Stimulated activated CD8-positive, alpha-beta memory T cell treated with anti-CD3 and anti-CD28 coated beads, Interleukin-12 subunit alpha, Interleukin-12 subunit beta, amount 100 ng/mL, for 24 hours (primary cell): Measurements from ENCODE around the gene RHOBTB3.
"Not testable (repeated sequence)": the region's sequence is repeated elsewhere in the genome, so short reads cannot be mapped to it uniquely, and the experiment has no call there.

Experiments
- DNase-seq: peaks from one replicate; pipeline ENCODE4 v3.0.0-alpha.2; 2020; ENCODE audit errors: extremely low read depth

RHOBTB3 gene, protein sequence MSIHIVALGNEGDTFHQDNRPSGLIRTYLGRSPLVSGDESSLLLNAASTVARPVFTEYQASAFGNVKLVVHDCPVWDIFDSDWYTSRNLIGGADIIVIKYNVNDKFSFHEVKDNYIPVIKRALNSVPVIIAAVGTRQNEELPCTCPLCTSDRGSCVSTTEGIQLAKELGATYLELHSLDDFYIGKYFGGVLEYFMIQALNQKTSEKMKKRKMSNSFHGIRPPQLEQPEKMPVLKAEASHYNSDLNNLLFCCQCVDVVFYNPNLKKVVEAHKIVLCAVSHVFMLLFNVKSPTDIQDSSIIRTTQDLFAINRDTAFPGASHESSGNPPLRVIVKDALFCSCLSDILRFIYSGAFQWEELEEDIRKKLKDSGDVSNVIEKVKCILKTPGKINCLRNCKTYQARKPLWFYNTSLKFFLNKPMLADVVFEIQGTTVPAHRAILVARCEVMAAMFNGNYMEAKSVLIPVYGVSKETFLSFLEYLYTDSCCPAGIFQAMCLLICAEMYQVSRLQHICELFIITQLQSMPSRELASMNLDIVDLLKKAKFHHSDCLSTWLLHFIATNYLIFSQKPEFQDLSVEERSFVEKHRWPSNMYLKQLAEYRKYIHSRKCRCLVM

DNA sequence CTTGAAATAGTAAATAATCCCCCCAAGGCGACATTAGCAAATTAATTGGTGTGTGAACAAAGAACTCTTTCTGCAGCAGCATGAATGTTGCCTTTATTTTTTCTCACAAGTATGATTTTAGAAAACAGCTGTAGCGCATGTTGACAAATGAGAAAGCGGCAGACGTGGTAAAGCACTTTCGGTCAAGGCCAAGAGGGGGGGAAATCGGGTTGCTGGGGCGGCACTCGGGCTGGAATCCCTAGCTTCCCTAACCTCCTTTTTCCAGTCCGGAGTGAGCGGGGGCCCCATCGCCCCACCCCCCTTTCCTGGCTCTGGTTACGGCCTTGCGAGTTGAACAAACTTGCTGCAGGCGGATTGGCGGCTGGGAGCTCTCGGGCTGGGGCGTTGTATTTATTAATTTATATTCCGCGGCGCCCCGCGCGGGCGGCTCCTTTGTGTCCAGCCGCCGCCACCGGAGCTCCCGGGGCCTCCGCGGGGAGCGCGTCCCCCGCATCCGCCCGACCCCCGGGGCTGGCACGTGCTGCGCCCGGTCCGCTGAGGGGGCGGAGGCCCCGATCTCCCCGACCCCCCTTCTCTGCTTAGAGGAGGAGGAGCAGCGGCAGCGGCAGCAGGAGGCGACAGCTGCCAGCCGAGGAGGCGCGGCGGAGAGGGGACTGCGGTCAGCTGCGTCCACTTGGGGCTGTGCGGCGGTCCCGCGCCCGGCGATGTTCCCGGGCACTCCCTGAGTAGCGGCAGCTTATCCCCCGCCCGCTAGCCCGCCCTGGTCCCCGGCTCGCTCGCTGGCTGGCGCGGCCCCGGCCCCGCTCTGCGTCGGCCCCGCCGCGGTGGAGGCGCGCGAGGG, at the start of gene RHOBTB3:
RHOBTB3 (plus strand) TSS at position 607 of the 841 bp plus-strand sequence. CDS start 347 bp downstream, outside the sequence.
- DNase-seq, result no peak

DNA sequence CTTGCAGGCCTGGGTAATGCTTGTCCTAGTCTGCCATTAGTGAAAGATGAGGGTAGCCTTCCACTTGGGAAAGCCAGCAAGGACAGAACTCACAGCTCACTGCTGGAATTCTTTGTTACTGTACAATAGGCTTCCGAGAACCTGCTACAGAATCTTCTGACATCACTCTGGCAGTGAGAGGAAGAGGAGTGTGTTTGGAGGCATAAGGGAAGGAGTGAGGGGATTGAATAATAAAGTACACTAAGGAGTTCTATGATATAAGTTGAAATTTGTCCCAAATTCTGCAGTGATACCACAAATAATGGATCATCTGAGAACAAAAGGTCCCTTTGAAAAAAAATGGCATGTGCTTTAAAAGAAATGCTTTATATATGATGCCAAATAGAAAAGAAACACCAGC, 48.2 kb upstream of the RHOBTB3 start, which contains the start of gene SPATA9:
SPATA9 (minus strand) TSS at position 101 of the 400 bp plus-strand sequence. CDS start 137 bp downstream, outside the sequence.
- DNase-seq, result no peak

DNA sequence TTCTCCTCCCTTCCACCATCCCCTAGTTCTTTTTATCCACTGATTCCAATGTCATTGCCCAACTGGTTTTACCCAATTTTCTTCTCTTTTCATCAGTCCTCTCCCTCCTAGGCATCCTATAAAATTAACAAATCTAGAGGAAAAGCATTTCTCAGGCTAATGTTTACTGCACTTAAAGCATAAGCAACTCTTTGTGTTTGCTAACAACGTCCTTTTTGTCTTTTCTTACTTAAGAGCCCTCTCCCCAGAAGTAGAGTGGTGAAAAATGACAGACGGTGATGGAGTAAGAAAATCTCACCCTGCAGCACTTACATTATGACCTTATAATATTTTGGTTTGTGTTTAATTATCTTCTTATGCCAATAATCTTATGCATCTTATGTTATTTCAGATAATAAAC, 46.8 kb upstream of the RHOBTB3 start:
- no peak for DNase-seq

DNA sequence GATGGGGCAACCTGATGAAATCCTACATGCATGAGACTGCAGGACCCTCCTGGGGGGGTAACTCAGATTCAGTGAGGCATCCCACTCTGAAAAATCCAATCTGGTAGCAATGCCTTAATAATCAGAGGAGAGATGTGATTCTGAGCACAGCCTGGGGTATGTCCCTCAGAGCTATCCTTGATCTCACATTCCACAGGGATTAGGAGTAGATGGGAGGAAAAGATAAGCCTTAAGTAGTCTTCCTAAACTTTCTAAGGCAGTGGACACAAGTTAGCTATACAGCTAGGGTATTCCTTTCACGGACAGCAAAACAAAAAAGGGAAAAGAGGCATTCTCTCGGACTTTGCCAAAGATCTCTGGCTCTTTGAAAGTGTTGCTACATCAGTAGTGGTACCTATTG, 44.5 kb upstream of the RHOBTB3 start:
- no peak for DNase-seq

DNA sequence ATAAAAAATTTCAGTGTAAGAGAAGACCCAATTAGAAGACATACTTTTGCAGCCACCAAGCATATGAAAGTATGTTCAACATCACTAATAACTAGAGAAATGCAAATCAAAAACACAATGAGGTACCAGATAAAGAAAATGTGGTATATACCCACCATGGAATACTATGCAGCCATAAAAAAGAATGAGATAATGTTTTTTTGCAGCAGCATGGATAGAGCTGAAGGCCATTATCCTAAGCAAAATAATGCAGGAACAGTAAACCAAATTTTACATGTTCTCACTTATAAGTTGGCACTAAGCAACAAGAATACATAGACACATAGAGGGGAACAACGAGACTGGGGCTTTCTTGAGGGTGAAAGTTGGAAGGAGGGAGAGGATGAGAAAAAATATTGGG, 41.5 kb upstream of the RHOBTB3 start:
- DNase-seq, result no peak

DNA sequence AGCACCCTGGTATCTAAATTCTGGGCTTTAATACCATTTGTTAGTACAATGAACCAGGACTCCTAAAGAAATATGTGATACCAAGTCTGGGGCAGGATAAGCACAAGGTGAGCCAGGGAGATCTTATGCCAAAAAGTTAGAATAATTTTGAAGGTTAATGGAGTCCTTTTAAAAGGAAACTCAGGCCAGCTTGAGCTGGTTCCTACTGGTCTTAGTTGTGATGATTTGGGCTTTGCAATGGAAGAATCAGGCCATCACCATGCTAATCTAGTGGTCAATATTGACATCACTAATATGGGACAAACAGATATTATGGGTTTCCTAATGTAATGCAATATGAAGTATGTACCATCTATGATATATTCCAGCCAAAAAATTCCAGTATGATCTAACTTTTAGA, 40.8 kb upstream of the RHOBTB3 start:
- no peak for DNase-seq

DNA sequence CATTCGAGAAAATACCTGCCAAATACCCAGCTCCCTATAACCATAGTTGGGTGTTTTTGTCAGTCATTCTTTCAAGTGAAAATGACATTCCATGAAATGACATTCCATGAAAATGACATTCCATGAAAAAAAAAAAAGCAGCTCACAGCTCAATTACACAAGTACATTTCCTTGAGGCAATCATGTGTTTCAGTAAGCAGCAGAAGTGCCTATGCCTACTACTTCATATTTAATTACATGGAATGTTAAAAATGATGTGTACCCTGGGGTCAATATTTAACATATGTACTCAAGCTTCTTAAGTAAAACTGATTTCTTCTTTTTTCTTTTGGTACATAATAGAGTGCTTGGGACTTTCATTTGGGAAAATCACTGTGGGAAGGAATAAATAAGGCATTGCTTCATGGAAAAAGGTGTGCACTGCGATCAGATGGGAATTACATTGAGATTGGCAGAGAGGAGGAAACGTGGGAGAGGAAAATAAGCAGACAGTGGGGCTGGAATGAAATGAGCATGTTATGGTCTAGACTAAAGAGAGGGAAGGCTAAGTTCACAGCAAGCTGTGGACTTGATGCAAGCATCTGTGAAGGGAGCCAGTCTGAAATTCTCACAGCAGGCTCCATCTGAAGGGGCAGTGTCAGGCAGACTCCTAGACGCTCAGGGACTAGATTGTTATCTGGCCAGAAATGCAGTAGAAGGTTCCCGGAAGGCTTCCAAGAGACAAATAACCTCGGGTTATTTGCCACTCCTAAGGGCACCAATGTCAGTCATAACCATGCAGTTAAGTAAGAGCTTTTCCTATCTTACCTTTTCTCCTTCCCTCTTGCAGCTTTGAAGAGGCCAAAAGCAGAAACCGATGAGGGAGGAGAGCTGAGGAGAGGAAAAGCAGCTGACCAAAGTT, 33.1 kb upstream of the RHOBTB3 start:
- no peak for DNase-seq

DNA sequence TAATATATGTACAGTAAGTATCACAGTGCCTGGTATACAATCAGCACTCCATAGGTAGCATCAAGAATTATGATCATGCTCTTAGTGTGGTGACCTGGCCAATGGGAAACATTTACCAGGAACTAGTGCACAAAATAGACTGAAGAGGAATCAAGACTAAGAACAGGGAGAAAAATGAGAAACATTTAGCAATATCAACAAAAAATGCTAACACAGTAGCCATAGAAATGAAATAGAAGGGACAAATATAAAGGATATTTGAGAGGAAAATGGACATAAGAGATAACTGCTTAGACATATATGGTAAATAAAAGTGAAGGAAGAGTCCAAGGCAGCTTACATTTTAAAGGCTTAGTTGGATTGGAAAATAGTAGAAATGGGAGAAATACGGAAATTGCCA, 31.8 kb upstream of the RHOBTB3 start:
- no peak for DNase-seq

DNA sequence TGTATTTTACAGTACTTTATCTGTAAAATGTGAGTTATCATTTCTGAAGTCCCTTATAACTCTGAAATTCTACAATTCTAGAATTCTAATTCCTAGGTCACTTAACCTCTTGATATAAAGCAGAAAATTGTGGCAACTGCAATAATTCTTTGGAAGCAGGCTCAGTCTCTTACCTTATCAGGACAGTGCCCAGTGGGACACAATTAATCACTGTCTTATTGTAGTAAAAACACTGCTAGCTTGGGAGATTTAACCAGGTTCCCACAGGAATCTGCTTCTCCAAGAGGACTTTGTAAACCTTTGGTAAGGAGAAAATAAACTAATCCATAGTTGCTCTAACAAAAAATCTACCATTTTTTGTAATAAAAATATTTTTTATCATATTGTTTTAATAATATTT, 30.1 kb upstream of the RHOBTB3 start:
- DNase-seq, result no peak

DNA sequence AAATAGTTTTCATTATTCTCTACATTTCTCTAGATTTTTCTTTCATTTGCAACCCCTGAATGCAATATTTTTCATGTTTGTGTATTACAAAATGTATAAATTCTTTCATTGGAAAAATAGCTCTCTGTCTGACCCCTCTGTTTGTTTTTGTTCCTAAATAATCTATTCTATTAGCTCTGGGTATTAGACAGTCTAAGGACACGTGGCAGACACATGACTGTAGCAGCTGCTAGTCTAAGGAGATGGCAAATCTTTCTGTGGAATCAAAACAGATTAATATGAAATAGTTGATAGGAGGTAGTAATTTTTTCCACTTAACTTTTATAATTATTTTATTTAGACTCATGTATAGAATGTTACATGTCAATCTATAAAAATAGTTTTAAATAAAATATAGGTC, 27.0 kb upstream of the RHOBTB3 start:
- DNase-seq, result no peak

DNA sequence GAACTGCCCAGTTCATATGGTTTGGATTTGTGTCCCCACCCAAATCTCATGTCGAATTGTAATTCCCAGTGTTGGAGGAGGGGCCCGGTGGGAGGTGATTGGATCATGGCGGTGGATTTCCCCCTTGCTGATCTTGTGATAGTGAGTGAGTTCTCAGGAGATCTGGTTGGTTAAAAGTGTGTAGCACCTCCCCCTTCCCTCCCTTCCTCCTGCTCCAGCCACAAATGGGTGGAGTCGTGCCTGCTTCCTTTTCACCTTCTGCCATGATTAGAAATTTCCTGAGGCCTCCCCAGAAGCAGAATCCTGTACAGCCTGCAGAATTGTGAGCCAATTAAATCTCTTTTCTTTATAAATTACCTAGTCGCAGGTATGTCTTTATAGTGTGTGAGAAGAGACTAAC, 24.9 kb upstream of the RHOBTB3 start:
- not testable (repeated sequence) for DNase-seq

DNA sequence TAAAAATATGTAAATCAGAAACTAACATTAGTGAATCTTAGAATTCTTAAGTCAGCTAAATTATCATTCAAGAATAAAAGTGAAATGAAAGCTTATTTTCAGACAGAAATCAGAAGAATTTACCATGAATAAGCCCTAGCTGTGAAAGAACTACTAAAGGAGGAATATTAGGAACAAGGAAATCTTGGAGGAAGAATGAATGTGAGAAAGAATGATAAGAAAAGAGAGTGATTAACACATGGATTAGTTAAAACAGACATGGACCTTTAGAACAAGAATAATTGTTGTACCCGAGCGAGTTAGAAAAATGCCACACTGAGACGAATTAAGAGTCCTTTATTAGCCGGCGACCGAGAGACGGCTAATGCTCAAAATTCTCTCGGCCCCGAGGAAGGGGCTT, 24.1 kb upstream of the RHOBTB3 start:
- DNase-seq, result no peak

DNA sequence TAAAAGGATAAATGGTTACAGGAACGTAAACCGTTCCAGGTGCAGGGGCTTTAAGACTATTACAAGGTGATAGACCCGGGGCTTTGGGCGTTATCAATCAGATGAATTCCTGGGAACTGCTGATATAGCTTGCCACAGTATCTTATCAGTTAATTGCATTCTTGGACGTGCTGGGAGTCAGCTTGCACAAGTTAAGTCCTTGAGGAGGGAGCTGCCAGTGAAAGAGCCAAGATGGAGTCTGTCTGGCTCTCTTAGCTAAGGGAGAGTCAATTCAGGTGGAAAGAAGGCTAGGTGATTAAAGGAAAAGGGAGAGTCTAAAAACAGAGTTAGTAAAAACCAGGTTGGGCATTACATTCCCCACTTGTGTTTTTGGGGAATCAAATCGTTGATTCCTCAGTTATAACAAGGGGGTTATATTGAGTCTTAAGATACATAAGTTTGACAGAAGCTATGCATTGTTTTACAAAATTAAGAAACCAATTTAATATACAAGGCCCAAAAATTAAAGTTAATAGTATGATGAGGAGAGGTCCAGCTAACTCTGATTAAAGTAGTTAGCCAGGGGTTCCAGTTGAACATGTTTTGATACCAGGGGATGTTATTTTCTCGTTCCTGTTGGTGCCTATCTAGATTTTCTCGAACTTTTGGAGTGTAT, 23.5 kb upstream of the RHOBTB3 start:
- DNase-seq, result not testable (repeated sequence)

DNA sequence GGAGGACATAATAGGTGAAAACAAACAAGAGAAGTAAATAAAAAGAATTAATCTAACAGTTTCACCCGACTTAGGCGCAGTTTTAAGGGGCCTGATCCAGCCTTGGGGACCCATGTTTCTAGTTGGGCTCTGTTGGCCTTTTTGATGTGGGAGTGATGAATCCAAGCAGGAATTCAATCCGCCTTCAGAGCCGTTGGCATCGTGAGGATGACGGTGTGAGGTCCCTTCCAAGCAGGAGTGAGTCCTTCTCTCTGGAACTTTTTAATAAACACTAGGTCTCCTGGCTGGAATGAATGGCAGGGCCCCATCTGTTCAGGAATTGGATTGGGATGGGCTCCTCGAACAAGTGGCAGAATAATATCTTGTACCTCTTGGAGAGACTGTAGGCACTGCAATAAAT, 22.3 kb upstream of the RHOBTB3 start:
- DNase-seq, result no peak

DNA sequence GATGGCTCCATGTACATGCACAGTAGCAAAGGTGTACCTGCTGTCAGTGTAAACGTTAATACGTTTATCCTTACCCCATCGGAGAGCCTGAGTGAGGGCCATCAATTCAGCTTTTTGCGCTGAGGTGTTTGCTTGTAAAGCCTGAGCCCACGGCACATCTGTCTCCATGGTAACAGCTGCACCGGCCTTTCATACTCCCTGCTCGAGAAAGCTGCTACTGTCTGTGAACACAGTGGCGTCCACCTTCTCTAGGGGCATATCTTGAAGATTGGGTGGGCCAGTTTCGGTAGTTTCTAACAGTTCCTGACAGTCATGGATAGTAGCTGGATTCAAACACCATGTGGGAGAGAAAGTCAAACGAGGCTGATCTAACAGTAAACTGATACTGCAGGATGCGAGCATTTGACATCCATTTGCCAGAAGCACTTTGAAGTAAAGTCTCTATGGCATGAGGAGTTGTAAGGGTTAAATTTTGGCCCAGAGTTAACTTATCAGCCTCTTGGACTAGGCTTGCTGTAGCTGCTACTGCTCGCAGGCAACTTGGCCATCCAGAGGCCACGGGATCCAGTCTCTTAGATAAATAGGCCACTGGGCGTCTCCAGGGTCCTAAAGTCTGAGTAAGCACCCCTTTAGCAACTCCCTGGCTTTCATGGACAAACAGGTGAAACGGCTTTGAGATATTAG, 21.0 kb upstream of the RHOBTB3 start:
- no peak for DNase-seq

DNA sequence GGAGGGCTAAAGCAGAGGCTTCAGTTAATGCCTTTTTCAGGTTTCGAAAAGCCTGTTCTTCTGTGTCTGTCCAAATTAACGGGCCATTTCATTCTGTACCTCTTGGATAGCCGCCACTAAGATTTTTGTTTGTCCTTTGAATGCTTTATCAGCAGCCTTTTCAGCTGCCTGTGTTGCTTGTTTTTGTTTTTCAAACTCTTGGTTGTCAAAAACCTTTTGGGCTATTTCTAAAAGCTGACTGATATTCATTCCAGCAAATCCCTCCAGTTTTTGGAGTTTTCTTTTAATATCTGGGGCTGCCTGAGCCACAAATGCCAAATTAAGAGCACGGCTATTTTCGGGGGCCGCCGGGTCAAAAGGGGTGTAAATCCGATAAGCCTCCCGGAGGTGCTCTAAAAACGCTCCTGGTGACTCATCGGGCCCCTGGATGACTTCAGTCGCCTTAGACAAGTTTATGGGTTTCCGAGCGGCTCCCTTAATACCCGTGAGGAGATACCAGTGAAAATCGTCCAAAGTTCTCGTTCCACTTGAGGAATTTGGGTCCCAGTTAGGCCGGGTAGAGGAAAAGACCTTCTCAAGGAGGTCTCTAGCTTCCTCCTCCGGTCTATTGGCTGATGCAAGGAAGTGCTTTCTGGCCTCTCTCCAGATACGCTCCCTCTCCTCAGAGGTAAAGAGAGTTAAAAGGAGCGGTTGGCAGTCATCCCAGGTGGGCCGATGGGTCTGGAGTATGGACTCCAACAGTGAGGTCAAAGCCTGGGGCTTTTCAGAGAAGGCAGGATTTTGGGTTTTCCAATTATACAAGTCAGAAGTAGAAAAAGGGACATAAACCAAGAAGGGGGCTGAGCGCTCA, 20.3 kb upstream of the RHOBTB3 start:
- DNase-seq, result not testable (repeated sequence)

DNA sequence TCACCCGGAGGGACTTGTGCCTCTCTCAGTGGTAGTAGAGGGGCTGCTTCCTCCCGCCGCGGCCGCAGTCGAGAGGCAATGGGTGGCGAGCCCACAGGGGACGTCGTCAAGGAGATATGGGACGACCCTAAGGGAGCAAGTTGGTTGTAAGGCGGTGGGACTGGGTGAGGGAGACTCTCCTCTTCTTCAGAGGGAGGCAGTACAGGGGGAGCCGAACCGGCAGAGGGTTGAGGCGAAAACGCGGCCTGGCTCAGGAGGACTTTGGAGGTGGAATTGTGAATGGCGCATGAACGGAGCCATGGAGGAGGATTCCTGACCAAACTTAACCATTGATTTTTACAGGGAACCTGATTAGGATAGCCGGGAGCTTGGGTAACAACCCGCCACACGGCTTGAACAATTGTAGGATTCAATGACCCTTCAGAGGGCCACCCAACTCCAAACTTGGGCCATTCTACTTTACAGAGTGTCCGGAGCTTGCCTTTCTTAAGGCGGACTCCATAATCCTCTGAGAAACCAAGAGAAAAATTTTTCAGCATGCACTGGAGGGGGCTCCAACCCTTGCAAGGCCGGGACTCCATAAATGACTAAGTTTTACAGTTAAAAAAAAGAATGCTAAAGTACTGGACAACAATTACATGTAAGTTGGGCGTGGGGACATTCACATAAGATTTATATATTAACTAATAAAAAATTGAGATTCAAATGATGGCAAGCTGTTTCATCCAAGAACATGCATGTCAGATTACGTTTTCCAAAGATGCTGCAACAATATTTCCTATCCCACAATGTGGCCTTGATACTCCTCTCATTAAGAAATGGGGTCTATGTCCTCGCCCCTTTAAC, 19.4 kb upstream of the RHOBTB3 start:
- no peak for DNase-seq

DNA sequence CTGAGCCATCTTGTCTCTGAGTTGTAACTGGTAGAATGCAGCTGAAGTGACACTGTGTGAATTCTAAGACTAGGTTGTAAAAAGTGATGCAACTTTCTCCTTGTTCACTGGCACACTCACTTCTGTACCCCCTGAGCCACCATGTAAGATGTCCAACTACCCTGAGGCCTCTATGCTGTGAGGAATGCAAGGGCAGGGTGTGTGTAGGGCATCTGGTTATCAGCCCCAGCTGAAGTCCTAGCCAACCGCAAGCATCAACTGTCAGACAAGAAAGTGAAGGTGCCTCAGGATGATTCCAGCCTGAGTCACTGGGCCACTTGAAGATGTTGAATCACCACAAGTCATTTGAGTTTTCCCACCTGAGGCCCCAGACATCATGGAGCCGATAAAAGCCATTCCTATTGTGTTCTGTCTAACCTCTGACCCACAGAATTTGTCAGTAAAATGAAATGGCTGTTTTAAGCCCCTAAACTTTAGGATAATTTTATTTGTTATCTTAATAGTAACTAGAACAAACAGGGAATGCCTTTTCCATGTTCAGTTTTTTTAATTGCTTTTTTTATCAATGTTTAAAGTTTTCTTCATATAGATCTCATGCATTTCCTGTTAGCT, 18.7 kb upstream of the RHOBTB3 start:
- no peak for DNase-seq
